Endodermal cell (in vitro differentiated cells): ENCODE measurements around the gene GTF3C1. TPM values are rescaled to one million over a fixed set of nuclear protein-coding genes. Genes with fewer than 3 reads are reported as not detected.

ENCODE experiments used
- DNase-seq: peaks from one replicate; pipeline ENCODE4 v3.0.0-alpha.2; 2017
- H3K27ac ChIP-seq: 2 replicates; pipeline ENCODE4 v1.5.1; 2013; ENCODE audit warnings: mild to moderate bottlenecking, low read depth, low read length, moderate library complexity
- H3K27me3 ChIP-seq: 2 replicates; pipeline ENCODE4 v1.6.1; 2013; ENCODE audit warnings: mild to moderate bottlenecking, low read length, moderate library complexity; ENCODE audit not compliant: insufficient read depth, control insufficient read depth, poor library complexity, severe bottlenecking
- H3K36me3 ChIP-seq: 2 replicates; pipeline ENCODE4 v1.7.0; 2013; ENCODE audit warnings: mild to moderate bottlenecking, low read length, moderate library complexity; ENCODE audit not compliant: control insufficient read depth, insufficient read depth
- H3K4me1 ChIP-seq: one replicate; pipeline ENCODE4 v1.7.0; 2013; ENCODE audit warnings: low read length; ENCODE audit not compliant: control insufficient read depth, insufficient read depth
- H3K4me3 ChIP-seq: 2 replicates; pipeline ENCODE4 v1.5.1; 2013; ENCODE audit warnings: mild to moderate bottlenecking, low read length, moderate library complexity
- H3K9ac ChIP-seq: 2 replicates; pipeline ENCODE4 v1.6.1; 2013; ENCODE audit warnings: mild to moderate bottlenecking, low read length, moderate library complexity; ENCODE audit not compliant: poor library complexity, severe bottlenecking; ENCODE audit errors: extremely low read depth
- H3K9me3 ChIP-seq: 2 replicates; pipeline ENCODE4 v1.6.1; 2013; ENCODE audit warnings: mild to moderate bottlenecking, low read length, moderate library complexity; ENCODE audit not compliant: control insufficient read depth
- H3K27ac Mint-ChIP-seq: 2 replicates; pipeline ENCODE4 v1.8.0; 2020; ENCODE audit warnings: mixed read lengths
- H3K27me3 Mint-ChIP-seq: 2 replicates; pipeline ENCODE4 v1.8.0; 2021; ENCODE audit warnings: mild to moderate bottlenecking, mixed read lengths; ENCODE audit not compliant: insufficient read depth
- H3K36me3 Mint-ChIP-seq: 2 replicates; pipeline ENCODE4 v1.8.0; 2020; ENCODE audit warnings: low read depth, mixed read lengths
- H3K4me1 Mint-ChIP-seq: 2 replicates; pipeline ENCODE4 v1.8.0; 2020; ENCODE audit warnings: mixed read lengths
- H3K4me3 Mint-ChIP-seq: 2 replicates; pipeline ENCODE4 v1.8.0; 2020; ENCODE audit warnings: mild to moderate bottlenecking, moderate library complexity, mixed read lengths
- H3K9me3 Mint-ChIP-seq: 2 replicates; pipeline ENCODE4 v1.8.0; 2020; ENCODE audit warnings: mild to moderate bottlenecking, mixed read lengths
- CTCF ChIP-seq: fragments of 200-600 bp; sonication (generic); conservative IDR thresholded peaks from 2 replicates; pipeline ENCODE4 v1.5.0; 2021; ENCODE audit warnings: antibody characterized with exemption, mild to moderate bottlenecking
- WGBS, 2 experiments: methylation state at CpG; one replicate each; pipeline versions ENCODE4 v1.1.5 to v1.1.7; 2013; ENCODE audit warnings: missing lambda C conversion rate in 2 of 2, mixed read lengths in 1 of 2; ENCODE audit not compliant: insufficient coverage in 1 of 2, insufficient read length in 1 of 2; 5-methylcytosine and 5-hydroxymethylcytosine counted together
- total RNA-seq, 2 donors: library from RNA; stranded (reverse); fragmentation: NEBNext Ultra II Directional in 1 of 2; extraction: Animal tissue kit (Norgen Biotek cat#: 25700) in 1 of 2; gene quantifications; 2 replicates in 1 of 2; 3 replicates in 1 of 2; pipeline ENCODE4 v1.2.1, GENCODE V29; 2021

The GTF3C1 gene
- total RNA-seq, 2 donors from 2014 or later, result 138 TPM

- Mint-ChIP-seq H3K27me3 (no peaks in the 10 kb centered on the region), H3K27ac (no peak overlapping the region), H3K4me1 (no peaks in the 10 kb centered on the region), H3K4me3 (no peak overlapping the region), H3K36me3 (peaks cover 86% of the 10 kb centered on the region), H3K9me3 (no peaks in the 10 kb centered on the region)
- Histone ChIP-seq H3K9me3 (no peaks in the 10 kb centered on the region), H3K4me1 (no peaks in the 10 kb centered on the region), H3K36me3 (peaks cover 96% of the 10 kb centered on the region), H3K27me3 (no peaks in the 10 kb centered on the region), H3K9ac (no peak overlapping the region), H3K4me3 (no peak overlapping the region), H3K27ac (no peak overlapping the region)
- 93 to 97% methylated on average over 11 to 15 of the region's 15 CpGs for whole genome bisulfite sequencing, 2 experiments
- no peak for DNase-seq
- no peak for TF ChIP-seq CTCF
Measured at GRCh38 chr16:27481282-27481934, 68.3 kb downstream of the GTF3C1 start.

GRCh38 chr16:27480761-27481160 lies 69.0 kb downstream of the GTF3C1 start:
- H3K27me3 Mint-ChIP-seq, result no peaks in the 10 kb centered on the region
- Histone ChIP-seq H3K27me3 (no peaks in the 10 kb centered on the region), H3K36me3 (peaks cover 96% of the 10 kb centered on the region), H3K4me1 (no peaks in the 10 kb centered on the region), H3K9ac (no peak overlapping the region), H3K4me3 (no peak overlapping the region), H3K9me3 (no peaks in the 10 kb centered on the region), H3K27ac (no peak overlapping the region)
- TF ChIP-seq CTCF, result no peak
- WGBS, 2 experiments, result 97 to 98% methylated on average over 4 to 7 of the region's 7 CpGs
- no peak overlapping the region for H3K27ac Mint-ChIP-seq
- no peak overlapping the region for H3K4me3 Mint-ChIP-seq
- peaks cover 88% of the 10 kb centered on the region for H3K36me3 Mint-ChIP-seq
- no peaks in the 10 kb centered on the region for H3K9me3 Mint-ChIP-seq
- DNase-seq, result no peak
- no peaks in the 10 kb centered on the region for H3K4me1 Mint-ChIP-seq

GRCh38 chr16:27476240-27476639 lies 73.5 kb downstream of the GTF3C1 start:
- Histone ChIP-seq H3K4me3 (no peak overlapping the region), H3K9me3 (no peaks in the 10 kb centered on the region), H3K36me3 (peaks cover 97% of the 10 kb centered on the region), H3K4me1 (no peaks in the 10 kb centered on the region), H3K27me3 (no peaks in the 10 kb centered on the region), H3K9ac (no peak overlapping the region), H3K27ac (no peak overlapping the region)
- no peak overlapping the region for H3K4me3 Mint-ChIP-seq
- no peak for DNase-seq
- peaks cover 81% of the 10 kb centered on the region for H3K36me3 Mint-ChIP-seq
- WGBS, 2 experiments, result 95% methylated on average over 8 to 9 of the region's 9 CpGs
- no peaks in the 10 kb centered on the region for H3K9me3 Mint-ChIP-seq
- H3K4me1 Mint-ChIP-seq, result no peaks in the 10 kb centered on the region
- H3K27me3 Mint-ChIP-seq, result no peaks in the 10 kb centered on the region
- no peak overlapping the region for H3K27ac Mint-ChIP-seq
- TF ChIP-seq CTCF, result no peak
